ENCODE measurements around the gene FRMD4A.

GRCh38 chr10:13730306-13730652 lies 600.4 kb downstream of the FRMD4A start:
- no peak for TF ChIP-seq TAF1 (IDR thresholded peaks at IDR 0.05; ENCODE audit: low read depth, low read length)
- TF ChIP-seq POLR2AphosphoS5 (IDR thresholded peaks at IDR 0.05; ENCODE audit: low read depth, low read length) = no peak
- TF ChIP-seq PAX5 (IDR thresholded peaks at IDR 0.05; ENCODE audit: insufficient read depth, low read length, severe bottlenecking) = no peak
- TF ChIP-seq POLR2A (IDR thresholded peaks at IDR 0.05; ENCODE audit: low read depth, low read length) = no peak
- no peak for TF ChIP-seq POU2F2 (IDR thresholded peaks at IDR 0.05; ENCODE audit: low read depth, low read length)
- TF ChIP-seq SPI1 (IDR thresholded peaks at IDR 0.05; ENCODE audit: low read depth, low read length) = no peak
